KBM-7 (cell line): ENCODE measurements around the gene RWDD2A.
A peak's percentile ranks its signal among the peaks of the same experiment; 100 is the strongest.
"Not testable (repeated sequence)": the region's sequence is repeated elsewhere in the genome, so short reads cannot be mapped to it uniquely, and the experiment has no call there.

Experiments
- DNase-seq: peaks from one replicate; pipeline ENCODE4 v3.0.0-alpha.2; 2015
- in situ Hi-C: fragments of 300-500 bp; cut with MboI; formaldehyde crosslinking; loops from 2 replicates; pipeline ENCODE4 v1.14.3; 2020; ENCODE audit warnings: low sequenced_read_pairs, low pct_unique_long_range_greater_than_20kb, mixed read lengths

RWDD2A gene

DNA sequence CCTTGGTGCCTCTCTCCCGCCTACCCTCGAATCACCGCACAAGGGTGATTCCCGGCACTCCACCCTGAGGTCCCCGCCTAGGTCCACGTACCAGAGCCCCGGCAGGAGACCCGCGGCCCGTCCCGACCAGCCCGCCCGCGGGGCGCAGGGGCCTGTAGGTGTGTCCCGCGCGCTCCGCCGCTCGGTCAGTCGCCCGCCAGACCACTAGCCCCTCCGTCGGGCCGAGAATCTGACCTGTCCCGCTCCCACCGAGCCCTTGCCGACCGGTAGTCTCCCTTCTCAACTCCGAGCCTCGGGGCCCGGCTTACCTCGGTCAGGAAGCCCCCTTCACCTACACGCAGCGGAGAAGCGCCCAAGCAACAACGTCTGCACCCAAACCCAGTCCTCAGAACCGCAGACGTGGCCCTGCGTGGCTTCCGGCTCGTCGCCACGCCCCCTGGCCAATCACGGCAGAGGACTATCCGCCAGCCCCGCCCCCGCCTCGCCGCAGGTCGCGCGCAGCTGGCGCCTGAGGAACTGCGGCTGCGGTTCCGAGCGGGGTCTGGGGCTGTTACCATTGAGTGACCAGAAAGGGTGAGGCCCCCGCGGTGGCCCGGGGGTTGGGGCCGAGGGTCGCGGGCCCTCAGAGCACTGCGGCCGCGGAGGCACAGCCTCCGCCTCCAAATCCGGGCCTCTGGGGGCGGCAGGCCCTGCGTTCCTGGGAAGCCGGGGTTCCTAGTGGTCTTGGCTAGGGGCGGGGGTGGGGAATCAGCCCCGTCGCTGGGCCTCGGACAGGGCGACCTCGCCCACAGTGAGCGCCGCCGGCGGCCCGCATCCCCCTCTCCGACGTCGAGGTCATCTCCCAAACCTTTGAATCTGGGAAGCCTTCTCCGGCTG lies at the start of gene RWDD2A, which contains the start of gene PGM3:
RWDD2A (plus strand) TSS at position 487 of the 876 bp plus-strand sequence. CDS start 1,095 bp downstream, outside the sequence.
PGM3 (minus strand) TSS at position 395 of the 876 bp plus-strand sequence. CDS start 2,253 bp downstream, outside the sequence.
- DNase-seq = peak; percentile 90
- in situ Hi-C loops = no loop called here

DNA sequence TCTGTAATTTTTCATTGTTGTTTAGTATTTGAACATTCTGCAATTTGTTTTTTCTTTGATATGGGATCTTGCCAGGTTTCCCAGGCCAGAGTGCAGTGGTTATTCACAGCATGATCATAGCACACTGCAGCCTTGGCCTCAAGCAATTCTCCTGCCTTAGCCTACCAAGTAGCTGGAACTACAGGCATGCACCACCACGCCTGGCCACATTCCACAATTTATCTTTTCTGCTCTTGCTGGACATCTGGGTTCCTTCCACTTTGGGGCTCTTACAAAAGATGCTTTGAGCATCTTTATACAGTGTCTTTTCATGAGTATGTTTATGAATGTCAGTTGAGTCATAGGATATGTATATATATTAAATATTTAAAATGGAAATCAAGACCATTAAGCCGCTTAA lies 42.0 kb upstream of the RWDD2A start:
- DNase-seq = no peak
- in situ Hi-C loops = no loop called here

DNA sequence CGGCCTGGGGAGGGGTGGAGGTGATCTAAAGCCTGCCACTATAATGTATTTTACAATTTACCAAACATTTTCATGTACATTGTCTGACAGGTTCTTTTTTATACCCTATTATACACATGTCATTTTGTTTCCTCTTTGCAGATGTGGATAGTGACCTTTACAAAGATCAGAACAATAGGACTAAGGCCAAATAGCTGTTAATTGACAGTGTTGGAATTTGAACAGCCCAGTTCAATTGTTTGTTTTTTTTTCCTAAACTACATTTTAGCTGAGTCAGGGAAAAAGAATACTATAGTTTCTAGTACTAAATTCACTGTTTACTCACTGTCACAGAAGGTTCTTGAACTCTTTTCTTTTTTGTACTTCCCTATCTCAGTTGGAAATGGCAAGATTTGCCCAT lies 40.2 kb upstream of the RWDD2A start:
- DNase-seq = no peak
- in situ Hi-C loops = no loop called here

DNA sequence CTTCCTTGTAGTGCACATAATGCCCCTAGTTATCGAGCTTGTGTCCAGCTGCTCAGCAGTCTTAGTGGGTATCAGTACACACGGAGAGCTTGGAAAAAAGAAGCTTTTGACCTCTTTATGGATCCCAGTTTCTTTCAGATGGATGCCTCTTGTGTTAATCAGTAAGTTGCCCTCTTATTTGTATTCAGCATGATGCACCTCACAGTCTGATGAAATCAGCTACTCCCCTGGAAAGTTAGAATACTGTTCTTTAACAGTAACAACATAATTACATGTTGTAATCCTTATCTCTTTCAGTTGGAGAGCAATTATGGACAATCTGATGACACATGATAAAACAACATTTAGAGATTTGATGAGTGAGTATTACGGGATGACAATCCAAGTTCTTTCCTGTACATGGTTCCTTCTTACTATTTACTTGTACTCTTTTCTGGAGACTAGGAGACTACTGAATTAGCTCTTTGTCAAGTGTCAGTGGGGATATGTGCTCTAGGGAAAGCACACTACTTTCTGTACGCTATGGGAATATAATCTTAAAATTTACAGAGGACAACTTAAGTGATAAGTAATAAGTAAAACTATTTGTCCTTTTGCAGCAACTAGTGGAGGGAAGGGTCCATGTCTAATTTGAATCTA lies 39.2 kb upstream of the RWDD2A start:
- no peak for DNase-seq
- in situ Hi-C loops = no loop called here

DNA sequence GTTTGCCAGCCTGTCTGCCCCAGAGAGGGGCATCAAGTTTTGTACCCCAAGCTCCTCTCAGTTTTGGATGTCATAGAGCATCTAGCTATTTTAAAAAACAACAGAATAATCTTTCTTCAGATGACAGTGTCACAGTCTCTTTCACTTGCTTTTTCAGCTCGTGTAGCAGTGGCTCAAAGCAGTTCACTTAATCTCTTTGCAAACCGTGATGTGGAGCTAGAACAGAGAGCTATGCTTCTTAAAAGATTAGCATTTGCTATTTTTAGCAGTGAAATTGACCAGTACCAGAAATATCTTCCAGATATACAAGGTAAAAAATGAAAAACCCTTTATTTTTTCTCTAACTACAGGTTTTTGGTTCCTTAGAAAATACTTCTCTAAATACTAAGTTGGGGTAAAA lies 37.4 kb upstream of the RWDD2A start:
- no peak for DNase-seq
- in situ Hi-C loops = no loop called here

DNA sequence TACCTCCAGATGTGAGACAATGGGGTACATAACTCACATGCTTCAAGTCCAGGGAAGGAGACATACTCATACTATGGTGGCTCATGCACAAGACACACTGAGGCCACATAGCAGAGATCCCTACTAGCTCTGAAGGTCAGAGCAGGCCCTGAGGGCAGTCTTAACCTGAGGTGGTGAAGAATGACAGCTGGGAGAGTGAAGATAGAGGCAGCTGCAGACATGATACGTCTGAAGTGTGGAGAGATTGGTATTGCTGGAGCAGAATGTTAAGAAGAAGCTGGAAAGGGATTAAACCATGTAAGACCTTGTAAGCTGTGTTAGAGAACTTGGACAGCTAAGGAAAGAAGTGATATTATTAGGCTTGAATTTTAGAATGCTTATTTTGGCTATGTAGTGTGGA lies 33.0 kb upstream of the RWDD2A start:
- DNase-seq = no peak
- in situ Hi-C loops = no loop called here

DNA sequence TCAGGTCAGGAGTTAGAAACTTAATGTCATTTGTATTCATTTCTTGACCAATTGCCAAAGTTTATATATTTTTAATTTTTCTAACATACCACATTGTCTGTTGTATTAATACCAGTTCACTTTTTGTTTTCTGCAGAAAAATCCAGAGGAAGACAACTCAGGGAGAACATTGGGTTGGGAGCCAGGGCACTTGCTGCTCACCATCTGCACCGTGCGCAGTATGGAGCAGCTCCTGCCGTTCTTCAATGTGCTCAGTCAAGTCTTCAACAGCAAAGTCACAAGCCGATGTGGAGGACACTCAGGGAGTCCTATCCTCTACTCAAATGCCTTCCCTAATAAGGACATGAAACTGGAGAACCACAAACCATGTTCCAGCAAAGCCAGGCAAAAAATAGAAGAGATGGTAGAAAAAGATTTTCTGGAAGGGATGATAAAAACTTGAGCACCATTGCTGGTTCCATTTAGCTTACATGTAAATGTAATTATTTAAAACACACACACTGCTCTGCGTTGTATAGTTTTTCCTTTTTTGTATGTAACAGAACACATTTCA lies 25.4 kb upstream of the RWDD2A start:
- in situ Hi-C loops = no loop called here
- no peak for DNase-seq

DNA sequence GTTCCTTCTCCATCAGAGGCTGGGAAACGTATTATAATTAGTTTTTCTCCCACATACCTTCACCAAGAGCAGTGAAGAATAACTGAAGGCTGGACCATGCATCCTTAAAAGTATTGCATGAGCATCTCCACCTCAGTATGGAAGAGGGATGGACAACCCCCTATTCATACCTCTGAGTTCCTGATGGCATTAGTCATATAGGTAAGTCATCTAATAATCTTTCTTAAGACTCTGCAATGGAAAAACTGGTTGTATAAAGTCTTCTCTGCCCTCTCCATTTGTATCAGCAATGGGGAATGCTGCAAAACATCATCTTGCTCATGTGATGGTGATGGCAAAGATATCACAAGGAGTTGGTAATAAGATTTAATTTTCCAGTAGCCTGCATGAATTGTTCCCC lies 24.6 kb upstream of the RWDD2A start:
- in situ Hi-C loops = no loop called here
- DNase-seq = no peak

DNA sequence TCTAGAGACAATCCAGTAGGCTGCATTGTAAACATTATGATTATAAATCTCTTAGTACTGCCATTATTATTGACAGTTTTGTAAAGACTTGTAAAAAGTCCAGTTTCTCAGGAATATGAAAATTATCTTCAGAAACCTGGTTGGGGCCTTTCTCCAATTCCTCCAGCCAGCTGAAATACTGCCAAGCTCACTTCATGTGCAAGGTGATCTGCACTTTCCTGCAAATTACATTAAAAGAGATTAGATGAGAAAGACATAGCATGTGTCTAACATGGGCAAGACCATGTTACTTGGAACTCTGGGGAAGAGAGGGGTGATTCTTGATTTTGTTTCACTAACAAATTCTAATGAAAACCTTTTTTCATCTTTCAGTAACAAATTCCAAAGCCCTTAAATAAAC lies 24.1 kb upstream of the RWDD2A start:
- in situ Hi-C loops = no loop called here
- DNase-seq = no peak

DNA sequence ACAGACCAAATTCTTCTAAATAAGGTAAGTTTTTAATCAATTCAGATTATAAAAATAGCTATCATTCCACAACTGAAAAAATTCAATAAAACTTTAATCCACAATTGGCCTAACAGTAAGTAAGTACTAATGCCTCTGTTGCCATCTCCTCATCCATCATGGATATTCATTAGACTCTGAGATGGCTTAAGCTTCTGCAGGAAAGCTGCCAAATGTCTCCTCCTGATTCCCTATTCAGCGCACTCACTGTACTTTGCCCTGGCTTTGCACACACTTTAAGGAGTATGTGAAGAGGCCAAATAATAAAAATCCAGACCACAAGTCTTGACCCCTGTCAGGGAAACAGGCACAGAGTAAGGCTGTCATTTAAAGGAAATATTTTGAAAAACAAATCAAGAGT lies 23.6 kb upstream of the RWDD2A start:
- in situ Hi-C loops = no loop called here
- DNase-seq = no peak

DNA sequence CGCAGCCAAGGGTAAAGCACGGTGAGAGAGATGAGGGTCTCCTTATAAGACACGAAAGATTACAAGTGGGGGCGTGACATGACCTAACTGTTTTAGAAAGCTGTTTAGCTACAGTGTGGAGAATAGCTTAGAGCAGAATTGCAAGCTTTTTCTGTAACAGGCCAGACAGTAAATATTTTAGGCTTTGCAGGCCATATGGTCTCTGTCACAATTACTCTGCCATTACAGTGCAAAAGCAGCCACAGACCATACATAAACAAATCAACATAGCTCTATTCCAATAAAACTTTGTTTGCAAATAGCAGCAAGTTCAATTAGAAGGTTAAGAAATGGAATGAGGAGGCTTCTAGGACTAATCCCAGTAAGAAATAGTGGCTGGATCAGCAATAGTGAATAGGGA lies 16.9 kb upstream of the RWDD2A start:
- DNase-seq = no peak
- in situ Hi-C loops = no loop called here

DNA sequence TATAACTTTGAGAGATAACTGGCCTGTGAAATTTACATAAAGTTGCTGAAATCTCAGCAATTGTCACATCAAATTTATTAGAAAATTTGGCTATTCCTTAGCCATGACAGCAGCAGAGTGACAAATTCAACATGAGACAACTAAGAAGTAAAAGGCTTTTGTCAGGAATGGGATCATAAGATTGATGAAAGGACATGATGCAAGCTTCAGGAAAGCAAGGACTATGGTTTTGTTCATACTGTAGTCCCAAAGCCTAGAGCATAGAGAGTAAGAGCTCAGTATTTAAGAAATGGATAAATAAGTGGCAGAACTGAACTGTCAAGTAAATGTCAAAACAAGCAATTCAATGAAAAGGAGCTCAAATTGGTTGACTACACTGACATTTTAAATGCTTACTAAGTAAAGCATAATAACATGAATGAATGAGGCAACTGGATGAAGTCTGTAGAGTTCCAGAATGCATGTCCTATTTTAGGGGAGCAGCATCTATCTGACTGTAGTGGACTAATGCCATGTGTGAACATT lies 12.7 kb upstream of the RWDD2A start:
- no peak for DNase-seq
- in situ Hi-C loops = no loop called here

DNA sequence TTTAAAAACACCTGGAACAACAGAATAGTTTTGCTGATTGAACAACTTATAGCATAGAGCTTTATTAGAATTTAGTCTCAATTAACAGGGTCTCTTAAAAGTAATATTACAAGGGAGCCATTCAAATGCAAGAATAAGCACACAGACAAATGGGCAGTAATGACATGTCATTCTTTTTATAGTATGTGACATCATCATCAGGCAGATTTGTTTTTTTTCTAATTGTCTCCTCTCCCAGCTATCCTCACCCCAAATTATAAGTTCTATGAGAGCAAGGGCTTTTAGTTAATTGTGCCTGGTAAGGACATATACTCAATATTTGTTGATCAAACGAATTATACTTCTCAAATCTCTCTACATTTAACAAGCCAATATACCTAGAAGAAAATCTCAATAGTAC lies 11.0 kb upstream of the RWDD2A start:
- in situ Hi-C loops = no loop called here

DNA sequence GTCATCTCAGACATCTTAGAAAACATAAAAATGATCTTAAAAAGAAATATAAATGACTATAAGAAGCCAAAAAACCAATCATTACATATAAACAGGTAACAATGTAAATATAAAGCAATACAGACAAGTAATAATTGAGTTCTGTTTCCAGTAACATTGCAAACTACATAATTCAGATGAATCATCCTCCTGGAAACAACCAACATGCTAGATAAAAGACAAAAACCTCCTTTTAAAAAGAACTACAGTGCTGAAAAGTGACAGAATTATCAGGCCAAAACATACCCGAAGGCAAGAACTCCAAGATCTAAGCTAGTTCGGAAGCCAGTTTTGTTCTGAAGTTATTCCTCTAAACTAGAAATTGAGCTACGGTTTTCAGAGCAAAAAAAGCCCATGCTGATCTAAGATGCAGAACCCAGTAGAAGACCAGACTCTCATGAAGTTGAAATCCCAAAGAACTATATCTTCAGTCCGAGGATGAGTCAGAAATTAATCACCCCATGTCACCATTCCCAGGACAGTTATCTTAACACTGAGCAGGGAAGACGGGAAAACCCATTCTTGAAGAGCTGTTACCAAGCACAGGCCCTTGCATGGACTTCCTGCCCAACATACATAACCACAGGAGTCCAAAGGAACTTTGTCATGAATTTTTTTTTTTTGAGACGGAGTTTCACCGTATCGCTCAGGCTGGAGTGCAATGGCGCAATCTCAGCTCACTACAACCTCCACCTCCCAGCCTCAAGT lies 9.9 kb upstream of the RWDD2A start:
- in situ Hi-C loops = no loop called here
- no peak for DNase-seq

More for the DNA sequence above, 11.0 kb upstream of the RWDD2A start:
- DNase-seq = no peak

DNA sequence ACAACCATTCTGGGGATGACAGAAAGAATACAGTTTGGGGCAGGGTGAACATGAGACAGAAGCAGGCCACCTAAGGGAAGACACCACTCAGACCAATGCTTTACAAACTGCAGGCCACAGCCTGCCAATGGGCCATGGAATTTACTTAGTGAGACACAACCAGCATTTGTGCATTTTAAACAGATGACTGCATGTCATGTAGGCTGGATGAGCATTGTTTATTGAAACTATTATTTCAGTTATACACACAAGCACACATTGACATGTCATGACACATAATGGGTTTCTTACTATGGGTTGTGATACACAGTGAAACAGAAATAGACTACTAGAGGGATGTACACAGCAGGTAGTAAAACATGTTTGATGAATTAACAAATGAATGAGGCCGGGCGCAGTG lies 8.1 kb upstream of the RWDD2A start:
- in situ Hi-C loops = no loop called here
- no peak for DNase-seq

DNA sequence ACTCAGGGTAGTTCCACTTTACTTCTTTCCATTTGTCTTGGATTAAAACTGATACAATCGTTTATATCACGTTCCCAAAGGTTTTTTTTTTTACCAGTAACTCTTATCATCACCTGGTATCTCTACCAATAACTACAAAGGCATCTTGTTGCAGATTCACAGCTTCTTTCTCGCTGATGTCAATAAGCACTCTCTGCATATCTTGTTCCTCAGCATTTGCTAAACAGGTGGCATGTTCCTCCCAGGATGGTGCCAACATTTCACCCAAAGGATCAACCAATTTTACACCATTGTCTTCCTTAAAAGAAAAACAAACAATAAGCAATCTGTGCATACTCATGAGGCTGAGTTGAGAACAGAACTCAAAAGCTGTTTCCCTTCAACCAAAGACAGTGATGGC lies 4.7 kb upstream of the RWDD2A start:
- DNase-seq = no peak
- in situ Hi-C loops = no loop called here

DNA sequence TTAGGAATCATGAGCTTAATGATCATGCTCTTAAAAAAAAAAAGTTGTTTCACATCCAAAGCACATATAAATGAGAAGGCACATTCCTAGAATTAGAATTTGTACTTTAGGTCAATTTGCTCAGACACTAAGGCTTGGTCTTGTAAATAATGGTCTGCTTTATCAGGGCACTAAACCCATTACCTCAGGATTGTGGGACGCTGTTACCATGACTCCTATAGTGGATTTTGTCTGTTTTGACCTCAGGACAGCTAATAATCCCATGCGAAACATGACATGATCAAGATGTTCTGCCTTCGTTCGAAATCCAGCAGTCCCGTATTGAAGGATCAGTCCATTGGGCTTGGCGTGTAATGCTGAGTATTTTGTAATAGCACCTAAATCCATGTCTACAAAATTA lies 2.5 kb upstream of the RWDD2A start:
- in situ Hi-C loops = no loop called here
- DNase-seq = no peak

DNA sequence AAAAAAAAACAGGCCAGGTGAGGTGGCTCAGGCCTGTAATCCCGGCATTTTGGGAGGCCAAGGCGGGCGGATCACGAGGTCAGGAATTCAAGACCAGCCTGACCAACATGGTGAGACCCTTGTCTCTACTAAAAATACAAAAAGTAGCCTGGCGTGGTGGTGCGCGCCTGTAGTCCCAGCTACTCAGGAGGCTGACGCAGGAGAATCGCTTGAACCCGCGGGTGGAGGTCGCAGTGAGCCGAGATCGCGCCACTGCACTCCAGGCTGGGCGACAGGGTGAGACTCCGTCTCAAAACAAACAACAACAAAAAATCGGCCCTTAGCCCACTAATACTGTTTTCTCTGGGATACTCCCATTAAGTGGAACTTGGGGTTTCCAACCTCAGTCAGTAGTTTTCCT lies 1.2 kb upstream of the RWDD2A start:
- in situ Hi-C loops, DNase-seq: not testable (repeated sequence)

DNA sequence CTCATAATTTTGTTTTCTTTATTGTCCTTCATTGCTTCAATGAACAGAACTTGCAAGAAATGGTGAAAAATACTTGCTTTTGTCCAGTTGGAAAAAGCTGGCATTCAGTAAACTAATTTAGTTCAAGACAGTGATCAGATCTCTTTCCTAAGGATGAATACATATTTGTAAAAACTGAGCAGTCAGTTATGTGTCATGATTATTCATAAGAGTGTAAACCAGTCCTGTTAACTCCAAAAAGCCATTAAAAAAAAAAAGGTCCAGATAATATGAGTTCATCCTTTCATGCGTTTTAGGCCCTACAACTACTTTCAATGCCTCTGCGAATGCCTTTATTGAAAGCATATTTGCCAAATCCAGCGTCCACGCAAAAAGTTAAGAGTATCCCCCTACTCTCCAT lies 701 bp upstream of the RWDD2A start:
- DNase-seq = no peak
- in situ Hi-C loops = no loop called here
